D341Med (cell line): ENCODE measurements around the gene KRTAP6-2.

Source experiments
- DNase-seq: peaks from one replicate; pipeline ENCODE4 v3.0.0; 2012; ENCODE audit warnings: low spot score

The KRTAP6-2 gene

GRCh38 chr21:30567617-30568016 lies 31.1 kb downstream of the KRTAP6-2 start:
- DNase-seq, result no peak

GRCh38 chr21:30563630-30564029 lies 35.1 kb downstream of the KRTAP6-2 start:
- DNase-seq, result no peak

GRCh38 chr21:30563072-30563471 lies 35.6 kb downstream of the KRTAP6-2 start:
- no peak for DNase-seq

- DNase-seq, result no peak
Measured at GRCh38 chr21:30561957-30562356, 36.7 kb downstream of the KRTAP6-2 start.

- DNase-seq, result no peak
Measured at GRCh38 chr21:30561264-30561895, 37.3 kb downstream of the KRTAP6-2 start, which contains the start of gene KRTAP19-7. TSS of gene KRTAP19-7 (minus strand) at chr21:30561314. CDS start at chr21:30561289, 25 bp downstream.

GRCh38 chr21:30555095-30555494 lies 43.6 kb downstream of the KRTAP6-2 start:
- DNase-seq, result no peak

GRCh38 chr21:30552782-30553181 lies 45.9 kb downstream of the KRTAP6-2 start:
- DNase-seq, result no peak
